Eye (tissue), 1 donor: Measurements from ENCODE around the gene TNFRSF8.

Experiments
- DNase-seq: peaks from one replicate; pipeline ENCODE4 v3.0.0-alpha.2; 2015

TNFRSF8 gene

DNA sequence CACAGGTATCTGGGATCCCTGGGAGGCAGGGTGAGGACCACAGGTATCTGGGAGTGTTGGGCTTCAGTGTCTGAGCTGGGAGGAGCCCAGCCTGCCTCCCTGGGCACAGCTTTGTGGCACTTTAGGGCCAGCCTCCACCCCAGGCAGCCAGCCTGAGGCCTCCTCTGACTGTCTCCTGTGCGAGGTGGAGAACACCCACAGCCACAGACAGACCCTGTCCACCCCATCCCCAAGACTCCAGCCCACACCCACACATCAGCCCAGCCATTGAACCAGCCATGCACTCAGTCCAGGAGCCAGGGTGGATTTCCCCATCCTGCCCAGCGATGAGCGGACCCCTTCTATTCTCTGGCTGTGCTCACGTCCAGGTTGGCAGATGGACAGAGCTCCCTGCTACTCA is 81.9 kb downstream of the TNFRSF8 start:
- no peak for DNase-seq

DNA sequence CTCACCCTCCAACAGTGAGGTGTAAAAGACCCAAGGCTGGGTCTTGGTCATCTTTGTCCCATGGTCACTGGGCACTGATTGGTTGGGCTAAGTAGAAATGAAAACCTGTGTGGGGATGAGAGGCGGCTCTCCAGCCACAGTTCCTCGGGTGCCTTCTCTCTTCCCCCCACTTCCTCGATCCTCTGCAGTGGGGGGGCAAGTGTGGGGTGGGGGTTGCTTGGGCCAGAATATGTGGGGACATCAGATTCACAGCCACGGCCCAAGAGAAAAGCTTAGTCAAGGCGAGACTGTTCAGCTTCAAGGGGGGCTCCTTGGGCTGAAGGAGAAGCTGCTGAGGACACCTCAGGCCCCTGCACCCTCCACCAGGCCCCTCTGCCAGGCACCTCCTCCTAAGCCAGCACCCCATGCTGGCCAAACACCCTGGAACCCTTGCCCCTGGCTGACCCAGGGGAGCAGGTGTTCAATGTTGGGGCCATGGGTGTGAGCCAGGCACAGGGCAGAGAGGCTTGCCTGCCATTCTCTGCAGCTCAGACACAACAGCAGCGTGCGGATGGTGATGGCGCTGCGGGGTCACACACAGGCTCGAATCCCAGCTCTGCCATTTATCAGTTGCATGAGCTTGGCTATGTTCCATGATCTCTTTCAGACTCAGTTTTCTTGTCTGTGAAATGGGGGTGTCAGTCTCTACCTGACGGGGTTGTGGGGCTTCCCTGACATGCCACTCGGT is 82.7 kb downstream of the TNFRSF8 start:
- DNase-seq, result no peak

DNA sequence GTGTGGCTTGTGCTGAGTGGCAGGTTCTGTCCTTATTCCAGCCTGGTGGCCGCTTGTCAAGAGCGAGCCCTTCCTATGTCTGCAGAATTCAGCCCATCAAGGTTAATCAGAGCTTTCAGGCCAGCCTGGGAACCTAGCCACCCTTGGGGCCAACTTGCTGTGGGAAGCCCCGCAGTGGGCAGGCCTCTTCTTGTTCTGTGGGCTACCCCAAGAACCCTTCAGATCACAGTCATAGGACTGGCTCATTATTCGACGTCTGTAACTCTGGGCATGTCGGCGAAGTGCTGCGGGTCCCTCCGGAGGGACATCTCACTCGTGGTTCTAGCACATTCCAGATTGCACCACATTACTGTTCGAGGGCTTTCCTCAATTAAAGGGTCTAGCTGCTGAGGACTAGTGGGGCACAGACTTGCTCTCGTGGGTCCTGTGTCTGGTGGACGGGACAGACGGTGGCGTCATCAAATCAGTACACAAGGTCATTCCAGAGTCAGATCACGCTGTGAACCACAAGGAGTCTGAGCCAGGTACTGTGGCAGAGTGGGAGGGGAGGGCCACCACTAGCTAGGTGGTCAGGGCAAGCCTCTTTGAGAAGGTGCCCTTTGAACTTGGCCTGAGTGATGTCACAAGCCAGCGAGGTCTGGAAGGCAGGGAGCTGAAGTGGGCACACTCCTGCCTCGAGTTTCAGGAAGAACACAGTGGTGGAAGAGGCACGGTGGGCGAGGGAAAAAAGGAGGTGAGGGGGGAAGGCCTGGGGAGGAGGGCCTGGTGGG is 83.4 kb downstream of the TNFRSF8 start:
- DNase-seq, result no peak

DNA sequence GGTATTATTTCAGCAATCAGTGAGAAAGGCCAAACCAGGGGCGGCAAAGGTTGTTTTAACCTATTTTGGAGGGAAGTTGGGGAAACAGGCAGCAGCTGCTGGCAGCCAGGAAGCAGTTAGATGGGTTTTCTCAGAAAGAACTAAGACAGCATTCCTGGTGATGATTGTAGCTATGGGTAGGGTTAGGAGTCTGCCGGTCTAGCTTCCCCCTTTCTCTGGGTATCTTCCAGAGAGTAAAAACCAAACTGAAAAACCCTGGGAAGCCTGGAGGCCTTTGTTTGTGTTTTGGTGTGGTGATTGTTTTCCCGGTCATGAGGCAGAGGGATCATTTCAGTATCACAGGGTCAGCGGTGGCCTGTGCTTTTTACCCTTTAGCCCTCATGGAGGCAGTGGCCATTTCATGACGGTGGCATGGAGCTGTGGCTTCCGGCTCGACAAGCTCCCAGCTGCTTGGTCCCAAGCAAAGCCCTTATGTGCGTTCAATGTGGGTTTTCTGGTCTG is 84.1 kb downstream of the TNFRSF8 start:
- no peak for DNase-seq

DNA sequence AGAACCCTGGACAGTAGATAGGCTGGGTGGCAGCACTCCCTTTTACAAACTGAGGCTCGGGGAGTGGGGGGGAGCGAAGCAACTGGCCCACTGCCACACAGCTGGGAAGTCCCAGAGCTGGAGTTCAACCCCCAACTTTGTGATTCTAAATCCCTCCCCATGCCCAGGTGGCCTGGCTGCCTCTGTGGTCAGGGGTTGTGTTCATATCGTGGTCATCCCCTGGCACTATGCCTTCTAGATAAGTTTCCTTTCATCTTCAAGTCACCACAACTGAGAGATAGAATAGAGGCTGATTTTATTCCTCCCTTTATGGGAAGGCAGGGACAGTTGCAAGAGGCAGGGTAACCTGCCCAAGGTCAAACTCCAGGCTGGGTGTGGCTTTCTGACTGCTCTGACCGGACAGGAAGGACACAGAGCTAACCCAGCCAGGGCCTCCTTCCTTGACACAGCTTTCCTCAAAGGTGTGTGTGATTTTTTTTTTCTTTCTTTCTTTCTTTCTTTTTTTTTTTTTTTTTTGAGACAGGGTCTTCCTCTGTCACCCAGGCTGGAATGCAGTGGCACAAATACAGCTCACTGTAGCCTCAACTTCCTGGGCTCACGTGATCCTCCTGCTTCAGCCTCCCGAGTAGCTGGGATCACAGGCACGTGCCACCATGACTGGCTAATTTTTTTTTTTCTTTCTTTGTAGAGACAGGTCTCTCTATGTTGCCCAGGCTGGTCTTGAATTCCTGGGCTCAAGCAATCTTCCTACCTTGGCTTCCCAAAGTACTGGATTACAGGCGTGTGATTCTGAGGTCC is 85.3 kb downstream of the TNFRSF8 start:
- no peak for DNase-seq

DNA sequence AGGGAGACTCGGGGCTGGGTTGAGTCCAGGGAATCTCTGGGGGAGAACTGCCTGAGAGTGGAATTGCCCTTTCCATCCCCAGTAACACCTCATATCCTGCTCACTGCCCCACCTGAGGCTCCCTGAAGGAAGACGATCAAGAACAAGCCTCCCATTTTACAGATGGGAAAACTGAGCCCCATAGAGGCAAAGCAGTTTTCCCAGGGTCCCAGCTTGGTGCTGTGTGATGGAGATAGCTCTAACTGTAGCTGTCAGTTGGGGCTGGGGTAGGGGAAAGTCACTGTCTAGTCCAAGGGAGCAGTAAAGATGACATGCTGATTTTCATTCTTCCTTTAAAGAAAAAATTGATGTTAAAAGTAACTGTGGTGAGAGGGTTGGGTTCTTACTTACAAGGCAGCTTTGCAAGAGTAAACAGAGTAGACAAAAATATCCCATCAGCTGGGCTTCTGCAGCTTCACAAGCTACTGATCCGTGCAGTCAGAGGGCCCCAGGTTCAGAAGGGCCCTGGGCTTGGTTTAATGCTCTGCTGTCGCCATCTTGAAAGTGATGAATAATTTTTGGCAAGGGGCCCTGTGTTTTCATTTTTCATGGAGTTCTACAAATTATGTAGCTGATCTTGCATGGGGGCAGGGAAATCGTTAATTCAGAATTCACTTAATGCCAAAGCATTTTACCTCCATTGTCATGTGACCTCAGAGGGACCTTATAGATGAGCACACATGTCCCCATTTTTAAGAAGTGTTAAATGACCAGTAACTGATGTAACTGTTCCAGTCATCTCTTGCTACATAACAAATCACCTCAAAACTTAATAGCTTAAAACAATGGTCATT is 86.1 kb downstream of the TNFRSF8 start:
- no peak for DNase-seq

DNA sequence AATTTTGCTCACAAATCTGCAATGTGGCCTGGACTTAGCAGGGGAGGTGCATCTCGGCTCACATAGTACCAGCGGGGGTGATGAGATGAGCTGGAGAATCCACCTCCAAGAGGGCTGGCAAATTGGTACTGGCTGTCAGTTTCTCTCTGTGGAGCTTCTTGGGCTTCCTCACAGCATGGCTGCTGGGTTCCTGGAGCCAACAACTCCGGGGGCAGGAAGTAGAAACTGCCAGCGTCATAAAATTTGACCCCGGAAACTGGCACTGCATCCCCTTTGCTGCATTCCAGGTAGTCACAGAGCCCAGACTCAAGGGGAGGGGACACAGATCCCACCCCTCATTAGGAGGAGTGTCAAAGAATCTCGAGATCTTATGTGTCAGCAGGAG is 86.7 kb downstream of the TNFRSF8 start:
- DNase-seq, result no peak

DNA sequence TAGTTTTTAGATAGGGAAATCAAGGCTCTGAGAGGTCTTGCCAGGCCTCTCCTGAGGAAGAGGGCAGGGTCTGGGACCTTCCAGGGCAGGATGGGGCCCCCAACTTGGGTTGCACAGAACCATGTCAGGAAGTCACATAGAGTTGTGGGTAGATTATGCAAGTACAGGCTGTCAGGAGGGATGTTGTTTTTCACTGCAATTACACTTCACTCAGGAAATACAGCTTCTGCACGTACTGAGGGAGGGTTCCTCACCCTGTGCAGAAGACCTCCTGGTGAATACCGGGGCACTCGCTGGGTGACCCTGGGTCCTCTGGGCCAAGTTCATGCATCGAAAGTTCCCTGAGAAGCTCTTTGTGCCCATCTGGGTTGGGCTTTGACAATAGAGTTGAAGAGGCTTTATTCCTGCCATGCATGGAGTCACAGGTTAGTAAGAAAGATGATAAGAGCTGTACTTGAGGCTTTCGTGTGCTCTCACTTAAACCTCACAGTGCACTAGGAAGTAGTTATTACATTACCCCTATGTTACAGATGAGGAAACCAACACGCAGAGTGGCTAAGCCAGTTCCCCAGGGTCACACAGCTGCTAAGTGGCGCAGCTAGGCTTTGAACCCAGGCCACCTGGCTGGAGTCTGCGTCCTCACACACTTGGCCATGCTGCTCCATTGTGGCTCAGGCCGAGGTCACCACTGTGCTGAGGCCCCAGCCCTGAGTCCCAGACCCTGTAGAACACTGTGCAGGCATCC is 87.5 kb downstream of the TNFRSF8 start:
- no peak for DNase-seq

DNA sequence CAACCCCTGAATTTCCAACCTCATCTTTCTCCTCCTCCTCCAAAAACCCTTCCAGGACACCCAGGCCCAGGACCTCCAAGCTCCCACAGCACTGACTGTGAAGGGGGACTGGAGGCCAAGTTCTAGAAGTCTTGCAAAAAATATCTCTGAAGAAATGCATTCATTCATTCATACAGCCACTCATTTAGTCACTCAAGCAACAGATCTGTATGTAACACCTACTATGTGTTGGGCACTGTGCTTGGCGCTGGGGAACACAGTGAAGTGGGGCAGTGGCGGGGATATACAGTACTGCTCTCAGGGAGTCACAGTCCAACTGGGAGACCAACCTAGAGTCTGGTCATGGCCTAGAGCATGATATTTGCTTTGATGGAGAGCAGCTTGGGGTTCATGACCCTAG is 88.4 kb downstream of the TNFRSF8 start:
- DNase-seq, result no peak

DNA sequence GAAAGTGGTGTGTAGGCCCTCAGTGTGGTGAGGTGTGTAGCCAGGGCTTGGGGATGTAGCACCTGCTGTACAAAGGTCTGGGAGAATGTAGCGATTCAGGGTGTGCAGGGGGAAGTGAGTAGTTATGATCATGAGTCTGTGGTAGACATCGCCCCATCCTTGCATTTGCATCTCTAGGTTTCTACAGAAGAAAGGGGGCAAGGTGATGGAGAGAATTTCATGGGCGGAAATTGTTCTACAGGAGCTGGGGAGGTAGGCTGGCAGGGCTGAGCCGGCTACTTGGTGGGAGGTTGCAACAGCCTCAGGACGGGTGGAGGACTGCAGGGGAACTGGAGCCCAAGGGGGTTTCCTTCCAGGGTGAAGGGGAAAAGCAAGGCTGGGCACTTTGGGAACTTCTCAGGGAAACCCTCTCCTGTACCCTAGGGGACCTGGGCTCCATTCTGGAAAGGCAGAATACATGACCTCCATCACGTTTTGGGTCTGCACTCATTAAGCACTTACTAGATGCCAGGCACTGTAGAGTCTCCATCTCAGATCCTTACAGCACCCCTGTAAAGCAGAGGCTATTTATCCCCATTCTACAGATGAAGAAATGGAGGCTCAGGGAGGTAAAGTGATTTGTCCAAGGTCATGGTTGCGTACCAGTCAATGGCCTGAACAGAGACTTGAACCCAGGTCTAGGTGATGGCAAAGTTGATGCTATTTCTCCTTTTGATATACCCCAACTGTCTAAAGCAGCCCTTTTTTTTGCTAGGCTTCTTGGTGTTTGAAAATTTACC is 89.2 kb downstream of the TNFRSF8 start:
- DNase-seq, result no peak

DNA sequence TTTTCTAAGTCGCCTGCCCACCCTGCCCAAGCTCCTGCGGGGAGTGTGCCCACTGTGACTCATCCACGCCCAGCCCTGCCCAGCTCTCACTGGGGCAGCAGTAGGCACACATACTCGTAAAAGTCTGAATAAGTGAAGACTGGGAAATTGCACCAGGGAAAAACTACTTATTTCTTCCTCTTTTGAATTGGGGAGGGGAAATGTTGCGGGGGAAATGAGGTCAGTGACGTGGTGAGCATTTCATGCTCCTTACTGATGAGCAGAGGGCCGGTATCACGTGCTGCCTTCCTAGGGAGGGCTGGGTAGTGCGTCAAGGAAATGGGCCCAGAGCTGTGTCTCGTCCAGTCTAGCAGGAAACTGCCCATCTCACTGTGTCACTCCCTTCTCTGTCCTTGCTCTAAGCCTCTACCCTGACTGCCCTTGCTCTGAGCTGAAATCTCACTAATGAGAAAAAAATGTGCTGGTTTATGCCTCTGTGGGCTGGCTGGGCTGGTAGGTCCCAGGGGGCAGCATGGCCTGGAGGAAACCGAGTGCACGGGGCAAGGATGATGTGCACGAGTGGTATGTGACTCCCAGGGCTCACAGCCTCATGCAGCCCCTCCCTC is 90.2 kb downstream of the TNFRSF8 start:
- DNase-seq, result no peak

DNA sequence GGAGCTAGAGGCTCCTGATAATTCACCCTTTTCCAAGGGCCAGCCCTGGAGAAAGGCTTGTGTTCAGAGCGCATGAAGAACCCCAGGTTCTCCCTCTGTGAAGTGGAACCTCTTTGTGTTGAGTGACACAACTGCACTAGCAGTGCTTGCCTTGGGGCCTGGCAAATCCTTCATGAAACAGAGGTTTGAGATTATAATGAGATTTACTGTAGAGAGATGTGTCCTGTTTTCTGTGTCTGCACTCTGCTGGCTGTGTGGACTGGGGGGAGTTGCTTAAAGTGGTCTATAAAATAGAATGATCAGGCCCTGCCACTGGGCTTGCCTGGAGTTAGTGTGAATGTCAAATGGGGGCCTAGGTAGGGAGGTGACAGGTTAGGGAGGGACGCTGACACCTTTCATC is 92.2 kb downstream of the TNFRSF8 start:
- no peak for DNase-seq

DNA sequence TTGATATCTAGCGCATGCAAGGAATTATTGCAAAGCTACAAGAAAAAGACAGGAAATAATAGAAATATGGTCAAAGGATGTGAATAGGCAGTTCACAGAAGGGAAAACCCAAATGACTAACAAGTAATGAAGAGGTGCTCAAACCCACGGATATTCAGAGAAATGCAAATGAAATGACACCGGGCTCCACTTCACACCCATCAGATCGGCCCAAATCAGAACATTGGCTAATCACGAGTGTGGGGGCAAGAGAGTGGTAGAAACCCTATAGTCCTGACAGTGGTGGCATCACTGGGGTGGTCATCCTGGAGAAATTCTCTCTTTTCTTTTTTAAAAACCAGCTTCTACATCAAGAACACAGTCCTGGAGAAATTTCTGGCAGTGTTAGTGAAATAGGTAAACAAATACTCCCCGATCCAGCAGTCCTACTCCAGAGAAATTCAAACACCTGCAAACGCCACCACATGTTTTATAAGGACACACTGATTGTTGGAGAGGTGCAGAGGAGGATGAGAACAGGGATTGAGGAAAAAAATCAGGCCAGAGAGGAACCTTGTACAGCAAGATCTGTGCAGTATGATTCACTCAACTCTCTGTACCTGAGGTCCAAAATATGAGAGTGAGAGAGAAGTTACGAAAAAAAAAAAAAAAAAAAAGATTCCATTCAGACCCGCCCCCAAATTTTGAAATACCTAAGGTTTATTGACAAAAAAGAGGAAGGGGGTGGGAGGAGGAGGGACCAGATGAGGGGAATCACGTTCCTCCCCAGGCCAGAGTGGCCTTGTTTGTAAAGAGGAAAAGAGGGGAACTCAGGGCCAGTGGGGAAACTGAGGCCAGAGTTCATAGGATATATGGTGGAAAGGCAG is 94.5 kb downstream of the TNFRSF8 start:
- no peak for DNase-seq

DNA sequence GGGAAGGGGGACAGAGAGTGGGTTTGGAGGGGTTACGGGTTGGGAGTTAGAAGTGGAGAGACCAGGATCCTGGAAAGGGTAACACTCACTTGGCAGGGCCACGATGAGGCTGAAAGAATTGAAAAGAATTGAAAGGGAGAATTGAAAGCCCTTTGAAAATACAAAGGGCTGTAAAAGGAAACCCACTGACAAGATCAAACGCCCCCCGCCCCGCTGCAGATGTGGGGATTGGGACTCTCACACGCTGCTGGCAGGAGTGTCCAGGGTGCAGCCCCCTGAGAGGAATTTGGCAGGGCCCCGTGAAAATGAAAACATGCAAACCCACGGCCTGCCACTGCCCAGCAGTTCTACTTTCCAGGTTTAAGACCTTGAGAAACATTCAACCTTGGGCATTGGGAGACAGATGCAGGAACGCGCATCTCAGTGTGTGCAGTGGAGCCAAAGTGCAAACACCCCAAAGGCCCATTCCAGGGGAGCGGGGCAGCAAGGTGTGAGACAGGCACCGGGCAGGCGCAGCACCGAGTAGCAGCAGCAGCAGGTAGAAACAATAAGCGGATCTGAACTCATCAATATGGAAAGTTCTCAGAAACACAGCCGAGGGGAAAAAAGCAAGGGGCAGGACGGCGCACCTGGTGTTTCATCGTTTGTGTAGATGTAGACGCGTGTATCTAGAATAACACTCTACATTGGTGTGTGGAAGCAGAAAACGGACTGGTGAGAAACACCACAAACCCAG is 95.4 kb downstream of the TNFRSF8 start:
- DNase-seq, result no peak

DNA sequence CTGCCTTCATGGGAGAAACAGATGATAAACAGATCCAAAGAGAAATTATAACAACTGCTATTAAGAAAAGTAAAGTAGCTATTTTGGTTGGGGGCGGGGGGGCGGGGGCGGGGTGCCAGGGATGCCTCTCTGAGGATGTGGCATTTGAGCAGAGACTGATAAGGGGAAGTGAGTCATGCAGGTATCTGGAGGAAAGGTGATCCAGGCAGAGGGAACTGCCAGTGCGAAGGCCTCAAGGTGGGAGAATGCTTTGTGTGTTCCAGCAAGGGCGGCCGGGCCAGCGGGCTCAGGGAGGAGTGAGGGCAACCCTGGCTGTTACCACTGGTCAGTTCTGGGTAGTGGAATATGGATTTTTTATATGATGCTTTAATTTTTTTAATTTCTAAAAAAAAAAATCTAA is 96.7 kb downstream of the TNFRSF8 start:
- DNase-seq, result no peak

DNA sequence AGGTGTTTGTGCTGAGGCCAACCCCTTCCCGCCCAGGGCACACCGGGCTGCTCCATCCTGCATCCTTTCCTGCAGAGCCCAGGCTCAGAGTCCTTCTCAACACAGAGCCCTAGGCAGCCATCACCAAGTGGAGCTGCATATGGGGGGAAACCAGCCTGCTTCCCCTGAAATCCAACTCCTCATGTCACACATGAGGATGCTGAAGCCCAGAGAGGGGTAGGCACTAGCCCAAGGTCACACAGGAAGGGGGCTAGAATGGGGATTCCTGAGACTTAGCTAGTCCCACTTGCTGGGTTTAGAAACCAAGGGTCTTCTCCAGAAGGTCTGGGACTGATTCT is 98.2 kb downstream of the TNFRSF8 start:
- no peak for DNase-seq

DNA sequence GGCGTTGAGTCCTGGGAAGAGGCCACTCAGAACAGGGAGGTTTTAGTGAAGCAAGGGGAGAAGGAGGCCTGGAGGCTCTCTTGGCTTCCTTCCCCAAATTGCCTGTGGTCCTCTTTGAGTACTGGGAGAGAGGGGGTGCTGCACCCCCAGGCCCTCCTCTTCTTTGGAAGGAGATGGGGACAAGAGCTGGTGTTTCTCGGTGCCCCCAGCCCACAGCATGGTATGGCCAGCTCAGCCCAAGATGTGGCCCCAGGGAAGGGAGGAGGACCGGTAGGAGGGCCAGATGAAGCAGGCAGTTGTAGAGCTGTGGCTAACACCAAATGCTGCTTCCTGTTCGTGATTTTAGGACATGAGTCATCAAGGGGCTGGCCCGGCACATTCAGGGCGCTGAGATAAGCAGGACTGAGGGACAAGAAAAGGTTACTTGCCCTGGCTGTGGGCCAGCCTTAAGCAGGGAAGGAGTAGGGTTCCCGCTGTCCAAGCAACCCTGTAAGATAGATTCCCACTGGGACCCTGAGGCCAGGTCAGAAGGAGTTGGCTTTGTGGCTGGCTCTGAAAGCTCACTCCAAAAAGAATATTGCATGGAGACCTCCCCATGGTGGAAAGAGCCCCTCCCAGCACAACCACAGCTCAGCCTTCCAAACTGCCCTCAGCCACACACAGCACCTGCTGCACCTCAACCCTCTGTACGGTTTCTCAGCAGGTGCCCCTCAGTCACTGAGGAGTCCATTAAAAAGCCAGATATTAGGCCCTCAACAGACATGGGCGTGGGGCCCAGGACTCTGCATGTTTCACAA is 98.8 kb downstream of the TNFRSF8 start:
- DNase-seq, result no peak

DNA sequence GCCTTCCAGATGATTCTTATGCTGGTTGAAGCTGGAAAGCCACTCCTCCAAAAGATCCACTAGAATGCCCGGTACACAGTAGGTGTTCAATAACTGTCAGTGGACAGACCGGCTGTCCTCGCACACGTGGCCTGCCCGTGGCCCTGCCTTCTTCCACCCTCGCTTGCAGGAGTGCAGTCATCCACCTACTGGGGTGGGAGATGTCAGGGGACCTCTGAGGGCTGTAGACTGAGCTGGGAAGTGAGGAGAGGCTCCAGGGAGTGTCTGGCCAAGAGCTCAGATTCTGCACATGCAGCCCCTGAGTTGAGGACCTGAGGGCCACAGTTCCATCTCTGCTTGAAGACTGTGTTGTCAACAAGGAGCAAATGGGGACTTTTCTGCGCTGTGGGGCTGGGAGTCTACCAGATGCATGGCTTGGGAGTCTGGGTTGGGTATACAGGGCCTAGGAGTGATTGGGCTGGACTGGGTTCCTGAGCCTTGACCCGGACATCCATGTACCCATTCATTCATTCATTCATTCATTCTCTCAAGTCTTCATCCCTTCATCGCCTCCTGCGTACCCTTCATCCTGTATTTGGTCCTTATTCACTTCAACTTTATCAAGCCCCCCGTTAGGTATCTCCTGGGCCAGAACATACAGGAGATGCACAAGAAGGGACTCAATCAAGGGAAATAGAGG is 99.5 kb downstream of the TNFRSF8 start:
- DNase-seq, result no peak
